PC-9 (cell line): ENCODE results near the gene MIER3. TPM values are rescaled to one million over a fixed set of nuclear protein-coding genes. Genes with fewer than 3 reads are reported as not detected.

Experiments used
- BruUV-seq: library from RNA; stranded (reverse); fragments of 400-500 nt; replicated peaks from 2 replicates; lab custom pipeline; 2021; lab: Mats Ljungman, UMichigan
- CTCF ChIA-PET: fragments of 300-600 bp; sonication (Branson Sonifier 250); formaldehyde crosslinking; loops from one replicate; lab custom pipeline; 2022; ENCODE audit warnings: antibody characterized with exemption; lab: Charles Lee
- POLR2A ChIA-PET: fragments of 300-600 bp; sonication (Branson Sonifier 250); formaldehyde crosslinking; loops from one replicate; lab custom pipeline; 2022; ENCODE audit warnings: antibody characterized with exemption; ENCODE audit not compliant: unreplicated experiment; lab: Charles Lee
- DNase-seq, 2 experiments: peaks; one replicate each; pipeline versions ENCODE4 v3.0.0 to v3.0.0-alpha.2; 2015 to 2022; ENCODE audit warnings: mixed read lengths in 1 of 2
- H2AFZ ChIP-seq: fragments of 200-600 bp; sonication (generic); 2 replicates; pipeline ENCODE4 v1.8.1; 2017; ENCODE audit warnings: antibody characterized with exemption
- H3F3A ChIP-seq: fragments of 200-600 bp; sonication (generic); 2 replicates; pipeline ENCODE4 v1.8.1; 2017; ENCODE audit warnings: antibody characterized with exemption, mild to moderate bottlenecking, low read depth; ENCODE audit not compliant: insufficient read depth
- H3K27ac ChIP-seq: fragments of 200-600 bp; sonication (generic); 2 replicates; pipeline ENCODE4 v1.6.1; 2016; ENCODE audit warnings: mixed run types
- H3K27me3 ChIP-seq: fragments of 200-600 bp; sonication (generic); 2 replicates; pipeline ENCODE4 v1.6.1; 2016; ENCODE audit warnings: low read depth, mixed run types; ENCODE audit not compliant: insufficient read depth
- H3K36me3 ChIP-seq: fragments of 200-600 bp; sonication (generic); 2 replicates; pipeline ENCODE4 v1.6.1; 2016; ENCODE audit warnings: low read depth, mixed run types
- H3K4me1 ChIP-seq: fragments of 200-600 bp; sonication (generic); replicated peaks from 2 replicates; pipeline ENCODE4 v1.6.1; 2016; ENCODE audit warnings: mixed run types; ENCODE audit not compliant: insufficient read depth
- H3K4me2 ChIP-seq: fragments of 200-600 bp; sonication (generic); 2 replicates; pipeline ENCODE4 v1.6.1; 2017; ENCODE audit warnings: mixed run types
- H3K4me3 ChIP-seq: fragments of 200-600 bp; sonication (generic); 2 replicates; pipeline ENCODE4 v1.6.1; 2016; ENCODE audit warnings: mixed run types
- H3K79me2 ChIP-seq: fragments of 200-600 bp; sonication (generic); 2 replicates; pipeline ENCODE4 v1.6.1; 2017; ENCODE audit warnings: low read depth, mixed run types
- H3K9me2 ChIP-seq: fragments of 200-600 bp; sonication (generic); 2 replicates; pipeline ENCODE4 v1.8.1; 2017; ENCODE audit warnings: mild to moderate bottlenecking; ENCODE audit not compliant: insufficient read depth
- H3K9me3 ChIP-seq: fragments of 200-600 bp; sonication (generic); 2 replicates; pipeline ENCODE4 v1.8.1; 2016; ENCODE audit warnings: low read depth; ENCODE audit not compliant: insufficient read depth
- H4K20me1 ChIP-seq: fragments of 200-600 bp; sonication (generic); 2 replicates; pipeline ENCODE4 v1.8.1; 2017; ENCODE audit not compliant: insufficient read depth
- EZH2 ChIP-seq: fragments of 200-600 bp; sonication (generic); IDR thresholded peaks from 2 replicates; pipeline ENCODE4 v1.8.0; 2017; ENCODE audit warnings: antibody characterized with exemption, low read depth
- intact Hi-C: fragments of 100-400 bp; cut with micrococcal nuclease; formaldehyde crosslinking; loops from one replicate; pipeline ENCODE4 v1.10.0; 2022; ENCODE audit not compliant: unreplicated experiment
- total RNA-seq: library from RNA; stranded (reverse); gene quantifications from 2 replicates; pipeline ENCODE4 v1.2.3, GENCODE V29; 2021
- TF ChIP-seq, protein P1 (sequence below): fragments of 200-600 bp; sonication (generic); conservative IDR thresholded peaks from 2 replicates; pipeline ENCODE4 v1.6.1; 2017; ENCODE audit warnings: mixed run types, antibody characterized with exemption, mild to moderate bottlenecking, moderate library complexity

MIER3 gene
- total RNA-seq, 1 experiment from 2014 or later: 17.3 TPM

DNA sequence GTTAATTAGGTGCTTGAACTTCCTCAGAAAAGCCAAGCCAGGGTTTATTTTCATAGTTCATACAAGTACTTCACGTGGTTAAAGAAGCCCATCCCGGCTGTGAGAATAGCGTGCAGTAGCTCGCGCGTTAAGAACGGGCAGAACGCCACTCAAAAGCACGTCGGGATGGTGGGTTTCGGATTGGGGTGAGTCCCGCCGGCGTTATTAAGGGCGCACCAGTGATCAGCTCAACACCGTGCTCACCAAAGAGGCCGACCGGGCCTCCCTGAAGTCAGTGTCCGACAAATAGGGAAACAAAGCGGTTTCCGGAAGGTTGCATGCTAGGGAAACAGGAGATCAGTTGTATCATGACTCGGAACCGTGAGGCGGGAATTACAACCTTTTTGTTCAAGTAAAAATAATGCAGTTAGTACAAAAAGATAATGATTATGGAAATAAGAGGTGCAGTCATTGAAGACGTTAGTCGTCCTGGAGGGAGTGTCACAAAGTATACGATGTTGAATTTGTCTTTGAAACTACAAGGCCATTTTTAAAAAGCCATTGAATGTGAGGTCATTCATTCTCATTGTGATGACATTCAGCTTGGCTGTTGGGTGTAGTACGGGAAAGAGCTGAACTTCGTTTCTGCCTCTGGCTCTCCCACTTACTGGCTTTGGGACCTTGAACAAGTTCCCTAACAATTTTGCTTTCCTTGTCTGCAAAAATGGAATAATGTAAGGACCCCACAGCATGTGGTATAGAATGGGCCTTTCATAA lies 41.5 kb downstream of the MIER3 start:
- intact Hi-C loops: loop anchor here (5.0 kb wide), 1 partner anchor 42 kb away; the partner anchor contains the start of gene MIER3
- Histone ChIP-seq H4K20me1 (no peaks in the 10 kb centered on the region), H3K4me2 (peak overlapping the region; percentile 77), H3K27me3 (no peaks in the 10 kb centered on the region), H3K36me3 (no peaks in the 10 kb centered on the region), H3F3A (peaks cover 5% of the 10 kb centered on the region; the same call in 1 of the 2 replicates), H3K79me2 (no peaks in the 10 kb centered on the region), H3K27ac (peak overlapping the region; percentile 85), H3K4me3 (peak overlapping the region; percentile 98), H3K4me1 (peaks cover 12% of the 10 kb centered on the region), H3K9me3 (no peaks in the 10 kb centered on the region), H3K9me2 (no peaks in the 10 kb centered on the region), H2AFZ (peak overlapping the region; percentile 99)
- TSS peak; percentile 82 for BruUV-seq
- CTCF ChIA-PET: interaction anchor here (0.6 to 1.3 kb wide), 4 partner anchors 9 to 263 kb away, joined by 3 to 12 read pairs (median 6); partner anchors contain the start of gene GPBP1
- DNase-seq: no peak
- POLR2A ChIA-PET: interaction anchor here (0.5 to 0.7 kb wide), 8 partner anchors 8 to 1603 kb away, joined by 3 to 5 read pairs (median 4); partner anchors contain the start of gene DHX29
- TF ChIP-seq, protein P1, sequence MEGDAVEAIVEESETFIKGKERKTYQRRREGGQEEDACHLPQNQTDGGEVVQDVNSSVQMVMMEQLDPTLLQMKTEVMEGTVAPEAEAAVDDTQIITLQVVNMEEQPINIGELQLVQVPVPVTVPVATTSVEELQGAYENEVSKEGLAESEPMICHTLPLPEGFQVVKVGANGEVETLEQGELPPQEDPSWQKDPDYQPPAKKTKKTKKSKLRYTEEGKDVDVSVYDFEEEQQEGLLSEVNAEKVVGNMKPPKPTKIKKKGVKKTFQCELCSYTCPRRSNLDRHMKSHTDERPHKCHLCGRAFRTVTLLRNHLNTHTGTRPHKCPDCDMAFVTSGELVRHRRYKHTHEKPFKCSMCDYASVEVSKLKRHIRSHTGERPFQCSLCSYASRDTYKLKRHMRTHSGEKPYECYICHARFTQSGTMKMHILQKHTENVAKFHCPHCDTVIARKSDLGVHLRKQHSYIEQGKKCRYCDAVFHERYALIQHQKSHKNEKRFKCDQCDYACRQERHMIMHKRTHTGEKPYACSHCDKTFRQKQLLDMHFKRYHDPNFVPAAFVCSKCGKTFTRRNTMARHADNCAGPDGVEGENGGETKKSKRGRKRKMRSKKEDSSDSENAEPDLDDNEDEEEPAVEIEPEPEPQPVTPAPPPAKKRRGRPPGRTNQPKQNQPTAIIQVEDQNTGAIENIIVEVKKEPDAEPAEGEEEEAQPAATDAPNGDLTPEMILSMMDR: no peak
- no peak for TF ChIP-seq EZH2

DNA sequence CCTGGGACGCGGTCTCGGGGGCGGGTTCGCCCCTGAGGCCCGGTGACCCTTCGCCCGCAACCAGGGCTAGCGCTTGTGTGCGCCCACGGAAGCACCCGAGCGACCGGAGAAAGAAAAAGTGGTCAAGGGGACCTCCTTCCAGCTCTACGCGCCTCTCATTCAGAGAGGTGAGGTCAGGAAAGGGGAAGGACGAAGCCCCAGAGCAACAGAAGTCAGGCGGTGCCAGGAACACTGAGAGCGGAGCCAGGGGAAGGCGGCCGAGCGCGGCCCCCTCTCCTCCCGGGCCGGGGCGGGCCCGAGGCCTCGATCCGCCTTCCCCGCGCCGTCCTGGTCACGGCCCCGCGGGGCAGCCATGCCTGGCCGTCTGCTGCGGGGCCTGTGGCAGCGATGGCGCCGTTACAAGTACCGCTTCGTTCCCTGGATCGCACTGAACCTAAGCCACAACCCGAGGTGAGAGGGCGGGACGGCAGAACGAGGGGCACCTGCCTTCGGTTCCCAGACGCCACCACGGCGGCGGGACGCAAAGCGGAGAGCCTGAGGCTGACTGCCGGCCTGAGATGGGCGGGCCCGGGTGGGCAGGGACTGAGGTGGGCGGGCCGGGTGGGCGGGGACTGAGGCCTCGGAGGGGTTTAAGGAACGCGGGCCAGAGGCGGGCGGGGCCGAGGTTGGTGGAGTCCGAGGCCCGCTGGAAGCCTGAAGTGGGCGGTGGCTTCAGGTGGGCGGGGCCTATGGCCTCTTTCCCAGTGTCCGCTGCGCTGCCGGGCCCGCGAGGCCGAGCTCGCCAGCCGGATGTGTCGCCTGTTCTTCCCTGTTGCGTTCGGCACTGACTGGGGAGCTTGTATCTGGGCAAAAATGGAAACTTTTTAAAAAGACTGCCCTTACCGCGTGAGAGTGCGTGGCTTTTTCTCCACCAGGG lies 42.4 kb downstream of the MIER3 start, which contains the start of gene SETD9:
Gene SETD9 (plus strand): TSS at position 303 of the 916 bp plus-strand sequence. CDS start 50 bp downstream, at position 353.
- TSS peak; percentile 90 for BruUV-seq
- intact Hi-C loops: loop anchor here (1.0 to 5.0 kb wide), 3 partner anchors 43 to 637 kb away; partner anchors contain the start of gene MIER3
- Histone ChIP-seq H3K9me2 (no peaks in the 10 kb centered on the region), H3K27me3 (no peaks in the 10 kb centered on the region), H3K27ac (peak within 1 kb of the TSS; percentile 92), H3K4me3 (peak within 1 kb of the TSS; percentile 98), H4K20me1 (no peaks in the 10 kb centered on the region), H3K79me2 (no peaks in the 10 kb centered on the region), H2AFZ (peak within 1 kb of the TSS; percentile 99), H3F3A (peaks cover 5% of the 10 kb centered on the region; the same call in 1 of the 2 replicates), H3K4me2 (peak within 1 kb of the TSS; percentile 83), H3K36me3 (no peaks in the 10 kb centered on the region), H3K4me1 (peaks cover 12% of the 10 kb centered on the region), H3K9me3 (no peaks in the 10 kb centered on the region)
- TF ChIP-seq EZH2: no peak
- TF ChIP-seq, protein P1: no peak
- peak; percentile 87 to 97 for DNase-seq
- ChIA-PET POLR2A (interaction anchor here (0.5 to 1.0 kb wide), 9 partner anchors 9 to 1602 kb away, joined by 3 to 5 read pairs (median 3); partner anchors contain the start of gene DHX29), CTCF (interaction anchor here (0.6 to 1.0 kb wide), 3 partner anchors 8 to 264 kb away, joined by 3 to 12 read pairs (median 5); partner anchors contain the start of gene GPBP1)

DNA sequence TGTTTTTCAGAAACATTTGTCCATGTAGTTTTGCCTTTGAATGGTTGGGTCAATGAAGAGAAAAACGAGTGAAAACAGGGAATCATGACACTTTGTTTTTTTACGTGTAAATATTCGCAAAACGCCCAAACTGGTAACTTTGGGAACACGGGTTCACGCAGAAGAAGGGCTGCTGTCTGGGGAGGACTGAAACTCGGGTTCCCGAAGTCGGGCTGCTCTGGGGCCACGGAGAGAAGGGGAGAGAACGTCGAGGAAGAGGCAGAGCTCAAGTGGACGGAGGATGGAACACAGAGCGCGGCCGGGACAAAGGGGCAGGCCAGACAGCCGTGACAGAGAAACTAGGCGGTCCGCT lies 43.0 kb downstream of the MIER3 start:
- Histone ChIP-seq H3K4me1 (peaks cover 12% of the 10 kb centered on the region), H3K9me3 (no peaks in the 10 kb centered on the region), H4K20me1 (no peaks in the 10 kb centered on the region), H3K9me2 (no peaks in the 10 kb centered on the region), H3K4me3 (peak overlapping the region; percentile 63), H3F3A (peaks cover 5% of the 10 kb centered on the region; the same call in 1 of the 2 replicates), H3K36me3 (no peaks in the 10 kb centered on the region), H3K4me2 (peak overlapping the region; percentile 83), H3K27me3 (no peaks in the 10 kb centered on the region), H3K27ac (peak overlapping the region; percentile 92), H2AFZ (peak overlapping the region; percentile 95), H3K79me2 (no peaks in the 10 kb centered on the region)
- TF ChIP-seq, protein P1: no peak
- no peak for TF ChIP-seq EZH2
- ChIA-PET POLR2A (interaction anchor here (0.7 to 1.0 kb wide), 2 partner anchors 156 to 255 kb away, joined by 3 to 4 read pairs; no protein-coding TSS in a partner anchor), CTCF (no interaction called here)
- no peak for DNase-seq
- no TSS peak for BruUV-seq
- intact Hi-C loops: loop anchor here (1.0 to 5.0 kb wide), 2 partner anchors 264 to 637 kb away; no protein-coding TSS in a partner anchor
